ENCODE measurements around the gene GRK4.
"Not testable (repeated sequence)": the region's sequence is repeated elsewhere in the genome, so short reads cannot be mapped to it uniquely, and the experiment has no call there.

GRK4 gene

GRCh38 chr4:2931512-2932301 lies 31.7 kb upstream of the GRK4 start:
- DNase-seq, result no peak

- DNase-seq, result no peak
Measured at GRCh38 chr4:2932321-2932950, 30.9 kb upstream of the GRK4 start.

- DNase-seq, result no peak
Measured at GRCh38 chr4:2932951-2933565, 30.3 kb upstream of the GRK4 start.

- DNase-seq, result no peak
Measured at GRCh38 chr4:2933566-2934076, 29.8 kb upstream of the GRK4 start.

- DNase-seq, result no peak
Measured at GRCh38 chr4:2934077-2934812, 29.1 kb upstream of the GRK4 start.

GRCh38 chr4:2934813-2935761 lies 28.3 kb upstream of the GRK4 start:
- DNase-seq, result peak; percentile 77 to 96

- DNase-seq, result no peak
Measured at GRCh38 chr4:2935762-2936743, 27.3 kb upstream of the GRK4 start.

GRCh38 chr4:2936773-2937145 lies 26.6 kb upstream of the GRK4 start:
- DNase-seq, result no peak

GRCh38 chr4:2937146-2937857 lies 26.1 kb upstream of the GRK4 start:
- no peak for DNase-seq

- no peak for DNase-seq
Measured at GRCh38 chr4:2937986-2938385, 25.4 kb upstream of the GRK4 start.

GRCh38 chr4:2938411-2938810 lies 25.0 kb upstream of the GRK4 start:
- not testable (repeated sequence) for DNase-seq

- DNase-seq, result no peak
Measured at GRCh38 chr4:2938906-2939305, 24.5 kb upstream of the GRK4 start.

- no peak for DNase-seq
Measured at GRCh38 chr4:2939383-2940243, 23.8 kb upstream of the GRK4 start.

- DNase-seq, result no peak
Measured at GRCh38 chr4:2940267-2941137, 22.9 kb upstream of the GRK4 start.

- no peak for DNase-seq
Measured at GRCh38 chr4:2941138-2942036, 22.0 kb upstream of the GRK4 start.

GRCh38 chr4:2942037-2942531 lies 21.3 kb upstream of the GRK4 start:
- no peak for DNase-seq

Data from NCI-H1930 (cell line).